ES-I3 (cell line): ENCODE results near the gene CDH13.

Source experiments
- H3K36me3 ChIP-seq: 2 replicates; pipeline ENCODE4 v1.6.1; 2013; ENCODE audit warnings: mild to moderate bottlenecking, low read length, control low read depth, moderate library complexity; ENCODE audit not compliant: insufficient read depth
- H3K4me1 ChIP-seq: 2 replicates; pipeline ENCODE4 v1.6.1; 2013; ENCODE audit warnings: mild to moderate bottlenecking, control low read depth, low read length; ENCODE audit not compliant: insufficient read depth
- H3K9ac ChIP-seq: 2 replicates; pipeline ENCODE4 v1.6.1; 2013; ENCODE audit warnings: low read depth, mild to moderate bottlenecking, low read length, moderate library complexity
- H3K9me3 ChIP-seq: 2 replicates; pipeline ENCODE4 v1.6.1; 2013; ENCODE audit warnings: mild to moderate bottlenecking, low read length, moderate library complexity; ENCODE audit not compliant: control insufficient read depth, insufficient read depth

Gene CDH13

GRCh38 chr16:83455716-83456115 is 828.9 kb downstream of the CDH13 start:
- Histone ChIP-seq H3K36me3 (no peaks in the 10 kb centered on the region), H3K4me1 (no peaks in the 10 kb centered on the region), H3K9me3 (no peaks in the 10 kb centered on the region), H3K9ac (no peak overlapping the region)

GRCh38 chr16:83456934-83457333 is 830.2 kb downstream of the CDH13 start:
- no peaks in the 10 kb centered on the region for H3K36me3 ChIP-seq
- H3K4me1 ChIP-seq, result no peaks in the 10 kb centered on the region

GRCh38 chr16:83458612-83459011 is 831.8 kb downstream of the CDH13 start:
- Histone ChIP-seq H3K36me3 (no peaks in the 10 kb centered on the region), H3K9ac (no peak overlapping the region), H3K4me1 (no peaks in the 10 kb centered on the region), H3K9me3 (no peaks in the 10 kb centered on the region)

More at GRCh38 chr16:83456934-83457333, 830.2 kb downstream of the CDH13 start:
- no peaks in the 10 kb centered on the region for H3K9me3 ChIP-seq
- H3K9ac ChIP-seq, result no peak overlapping the region

- H3K9ac ChIP-seq, result no peak overlapping the region
- H3K36me3 ChIP-seq, result no peaks in the 10 kb centered on the region
- H3K4me1 ChIP-seq, result no peaks in the 10 kb centered on the region
- H3K9me3 ChIP-seq, result no peaks in the 10 kb centered on the region
Measured at GRCh38 chr16:83464991-83465390, 838.2 kb downstream of the CDH13 start.

GRCh38 chr16:83470416-83470815 is 843.6 kb downstream of the CDH13 start:
- Histone ChIP-seq H3K9me3 (no peaks in the 10 kb centered on the region), H3K9ac (no peak overlapping the region), H3K36me3 (no peaks in the 10 kb centered on the region), H3K4me1 (no peaks in the 10 kb centered on the region)

- no peaks in the 10 kb centered on the region for H3K36me3 ChIP-seq
- H3K9me3 ChIP-seq, result no peaks in the 10 kb centered on the region
- H3K4me1 ChIP-seq, result no peaks in the 10 kb centered on the region
- H3K9ac ChIP-seq, result no peak overlapping the region
Measured at GRCh38 chr16:83472776-83473501, 846.2 kb downstream of the CDH13 start.

- H3K9me3 ChIP-seq, result no peaks in the 10 kb centered on the region
- no peak overlapping the region for H3K9ac ChIP-seq
- no peaks in the 10 kb centered on the region for H3K4me1 ChIP-seq
- no peaks in the 10 kb centered on the region for H3K36me3 ChIP-seq
Measured at GRCh38 chr16:83473926-83474650, 847.3 kb downstream of the CDH13 start.

GRCh38 chr16:83475108-83475507 is 848.3 kb downstream of the CDH13 start:
- no peaks in the 10 kb centered on the region for H3K9me3 ChIP-seq
- no peak overlapping the region for H3K9ac ChIP-seq
- H3K4me1 ChIP-seq, result no peaks in the 10 kb centered on the region
- H3K36me3 ChIP-seq, result no peaks in the 10 kb centered on the region

GRCh38 chr16:83481589-83481988 is 854.8 kb downstream of the CDH13 start:
- H3K36me3 ChIP-seq, result no peaks in the 10 kb centered on the region

GRCh38 chr16:83482545-83483162 is 855.9 kb downstream of the CDH13 start:
- Histone ChIP-seq H3K9me3 (no peaks in the 10 kb centered on the region), H3K36me3 (no peaks in the 10 kb centered on the region), H3K4me1 (no peaks in the 10 kb centered on the region), H3K9ac (no peak overlapping the region)

More at GRCh38 chr16:83481589-83481988, 854.8 kb downstream of the CDH13 start:
- H3K4me1 ChIP-seq, result no peaks in the 10 kb centered on the region
- H3K9ac ChIP-seq, result no peak overlapping the region
- no peaks in the 10 kb centered on the region for H3K9me3 ChIP-seq

- no peaks in the 10 kb centered on the region for H3K4me1 ChIP-seq
- H3K9me3 ChIP-seq, result no peaks in the 10 kb centered on the region
- no peaks in the 10 kb centered on the region for H3K36me3 ChIP-seq
- no peak overlapping the region for H3K9ac ChIP-seq
Measured at GRCh38 chr16:83490073-83490472, 863.3 kb downstream of the CDH13 start.

GRCh38 chr16:83494459-83494858 is 867.7 kb downstream of the CDH13 start:
- no peaks in the 10 kb centered on the region for H3K36me3 ChIP-seq
- H3K4me1 ChIP-seq, result no peaks in the 10 kb centered on the region
- no peak overlapping the region for H3K9ac ChIP-seq
- H3K9me3 ChIP-seq, result no peaks in the 10 kb centered on the region

- no peaks in the 10 kb centered on the region for H3K9me3 ChIP-seq
Measured at GRCh38 chr16:83501481-83501880, 874.7 kb downstream of the CDH13 start.

GRCh38 chr16:83508295-83508694 is 881.5 kb downstream of the CDH13 start:
- no peak overlapping the region for H3K9ac ChIP-seq
- H3K36me3 ChIP-seq, result no peaks in the 10 kb centered on the region; the same call in 1 of the 2 replicates
- no peaks in the 10 kb centered on the region for H3K9me3 ChIP-seq
- H3K4me1 ChIP-seq, result no peaks in the 10 kb centered on the region

More at GRCh38 chr16:83501481-83501880, 874.7 kb downstream of the CDH13 start:
- Histone ChIP-seq H3K9ac (no peak overlapping the region), H3K36me3 (no peaks in the 10 kb centered on the region), H3K4me1 (no peaks in the 10 kb centered on the region)

- no peaks in the 10 kb centered on the region for H3K4me1 ChIP-seq
- no peak overlapping the region for H3K9ac ChIP-seq
- no peaks in the 10 kb centered on the region; the same call in 1 of the 2 replicates for H3K36me3 ChIP-seq
Measured at GRCh38 chr16:83509316-83509715, 882.5 kb downstream of the CDH13 start.

More at GRCh38 chr16:83509316-83509715, 882.5 kb downstream of the CDH13 start:
- no peaks in the 10 kb centered on the region for H3K9me3 ChIP-seq
